IMR-90 (cell line): ENCODE data around the gene NDUFAF2. TPM values are rescaled to one million over a fixed set of nuclear protein-coding genes. Genes with fewer than 3 reads are reported as not detected.

ENCODE experiments used
- ATAC-seq: fragments of 200-7000 bp; cut with Tn5 transposase; 2 replicates; pipeline ENCODE4 v1.9.1; 2020; ENCODE audit warnings: low read depth, mild to moderate bottlenecking, moderate library complexity
- BruUV-seq: library from RNA; stranded (reverse); fragments of 400-500 nt; replicated peaks from 2 replicates; lab custom pipeline; 2021; lab: Mats Ljungman, UMichigan
- CTCF ChIA-PET: fragments of 300-600 bp; formaldehyde crosslinking; extraction: SDS; loops from one replicate; lab custom pipeline; 2021; ENCODE audit warnings: antibody characterized with exemption; lab: Yijun Ruan, JAX
- POLR2A ChIA-PET: fragments of 300-600 bp; sonication (Branson Sonifier 250); formaldehyde crosslinking; loops from one replicate; lab custom pipeline; 2022; ENCODE audit warnings: antibody characterized with exemption; ENCODE audit not compliant: unreplicated experiment; lab: Charles Lee
- DNase-seq: peaks from one replicate; pipeline ENCODE4 v3.0.0; 2013
- H2AFZ ChIP-seq: replicated peaks from 2 replicates; pipeline ENCODE3; 2013; ENCODE audit warnings: low read length, mild to moderate bottlenecking; ENCODE audit not compliant: poor library complexity
- H2AK5ac ChIP-seq: 2 replicates; pipeline ENCODE4 v1.6.1; 2013; ENCODE audit warnings: low read depth, low read length, inconsistent platforms
- H2AK9ac ChIP-seq: replicated peaks from 2 replicates; pipeline ENCODE3; 2013; ENCODE audit warnings: mild to moderate bottlenecking, low read depth, low read length, moderate library complexity; ENCODE audit not compliant: poor library complexity
- H2BK120ac ChIP-seq: 2 replicates; pipeline ENCODE4 v1.6.1; 2013; ENCODE audit warnings: low read depth, low read length, inconsistent platforms
- H2BK15ac ChIP-seq: 3 replicates; pipeline ENCODE4 v1.6.1; 2013; ENCODE audit warnings: low read depth, low read length, inconsistent platforms
- H2BK20ac ChIP-seq: 2 replicates; pipeline ENCODE4 v1.6.1; 2013; ENCODE audit warnings: low read depth, mild to moderate bottlenecking, inconsistent platforms, low read length, moderate library complexity
- H2BK5ac ChIP-seq: 2 replicates; pipeline ENCODE4 v1.6.1; 2013; ENCODE audit warnings: mild to moderate bottlenecking, low read depth, low read length, inconsistent platforms; ENCODE audit not compliant: poor library complexity, severe bottlenecking
- H3K14ac ChIP-seq: replicated peaks from 2 replicates; pipeline ENCODE4 v1.6.1; 2013; ENCODE audit warnings: low read depth, low read length, inconsistent platforms
- H3K18ac ChIP-seq: 2 replicates; pipeline ENCODE4 v1.6.1; 2013; ENCODE audit warnings: low read depth, low read length, control low read depth
- H3K23ac ChIP-seq: 2 replicates; pipeline ENCODE4 v1.6.1; 2013; ENCODE audit warnings: low read depth, low read length, inconsistent platforms
- H3K27ac ChIP-seq: 2 replicates; pipeline ENCODE4 v1.5.1; 2013; ENCODE audit warnings: mild to moderate bottlenecking, control low read depth, low read length; ENCODE audit not compliant: insufficient read depth
- H3K27me3 ChIP-seq: 2 replicates; pipeline ENCODE4 v1.6.1; 2013; ENCODE audit warnings: low read length; ENCODE audit not compliant: control insufficient read depth, insufficient read depth
- H3K36me3 ChIP-seq: 2 replicates; pipeline ENCODE4 v1.6.1; 2013; ENCODE audit warnings: low read length, mixed read lengths; ENCODE audit not compliant: control insufficient read depth, insufficient read depth
- H3K4ac ChIP-seq: 2 replicates; pipeline ENCODE4 v1.6.1; 2013; ENCODE audit warnings: low read depth, low read length, inconsistent platforms
- H3K4me1 ChIP-seq: 2 replicates; pipeline ENCODE4 v1.6.1; 2013; ENCODE audit warnings: low read length, mixed read lengths; ENCODE audit not compliant: control insufficient read depth, insufficient read depth
- H3K4me2 ChIP-seq: 2 replicates; pipeline ENCODE4 v1.6.1; 2013; ENCODE audit warnings: low read depth, mild to moderate bottlenecking, control low read depth, low read length, moderate library complexity
- H3K4me3 ChIP-seq: 2 replicates; pipeline ENCODE4 v1.5.1; 2013; ENCODE audit warnings: low read depth, mild to moderate bottlenecking, control low read depth, low read length, moderate library complexity; ENCODE audit not compliant: insufficient read depth
- H3K56ac ChIP-seq: 2 replicates; pipeline ENCODE4 v1.6.1; 2013; ENCODE audit warnings: low read length, inconsistent platforms; ENCODE audit not compliant: insufficient read depth; ENCODE audit errors: extremely low read depth
- H3K79me1 ChIP-seq, 2 experiments: 2 replicates each; pipeline ENCODE4 v1.6.1; 2013; ENCODE audit warnings: low read length in 2 of 2, inconsistent platforms in 1 of 2, low read depth in 1 of 2
- H3K9ac ChIP-seq: 2 replicates; pipeline ENCODE4 v1.6.1; 2013; ENCODE audit warnings: low read depth, low read length, control low read depth
- H3K9me1 ChIP-seq: 2 replicates; pipeline ENCODE4 v1.6.1; 2013; ENCODE audit warnings: low read length, inconsistent platforms; ENCODE audit not compliant: insufficient read depth
- H3K9me3 ChIP-seq: 2 replicates; pipeline ENCODE4 v1.6.1; 2013; ENCODE audit warnings: low read length; ENCODE audit not compliant: control insufficient read depth, insufficient read depth
- H4K20me1 ChIP-seq: 2 replicates; pipeline ENCODE4 v1.6.1; 2013; ENCODE audit warnings: low read length, inconsistent platforms; ENCODE audit not compliant: insufficient read depth
- H4K5ac ChIP-seq: 2 replicates; pipeline ENCODE4 v1.6.1; 2013; ENCODE audit warnings: mild to moderate bottlenecking, low read depth, low read length, control low read depth
- H4K8ac ChIP-seq, 2 experiments: 2 replicates each; pipeline ENCODE4 v1.6.1; 2013; ENCODE audit warnings: low read depth in 2 of 2, low read length in 2 of 2, control low read depth in 1 of 2, inconsistent platforms in 1 of 2
- H4K91ac ChIP-seq: 2 replicates; pipeline ENCODE4 v1.6.1; 2013; ENCODE audit warnings: low read depth, low read length, inconsistent platforms; ENCODE audit not compliant: insufficient read depth
- BHLHE40 ChIP-seq: fragments of 150-350 bp; IDR thresholded peaks from 2 replicates; pipeline ENCODE4 v1.6.1; 2016; ENCODE audit warnings: mild to moderate bottlenecking, low read depth, low read length
- CEBPB ChIP-seq: IDR thresholded peaks from 2 replicates; pipeline ENCODE4 v1.6.1; 2012; ENCODE audit warnings: low read depth, low read length, improper control_type of control experiment
- CHD1 ChIP-seq: IDR thresholded peaks from 2 replicates; pipeline ENCODE4 v1.6.1; 2012; ENCODE audit warnings: low read depth, low read length, improper control_type of control experiment
- CTCF ChIP-seq: conservative IDR thresholded peaks from 2 replicates; pipeline ENCODE4 v1.5.1; 2012; ENCODE audit warnings: mild to moderate bottlenecking, low read depth, low read length, improper control_type of control experiment
- ELK1 ChIP-seq: fragments of 150-350 bp; IDR thresholded peaks from 2 replicates; pipeline ENCODE4 v1.6.1; 2016; ENCODE audit warnings: low read depth, mild to moderate bottlenecking, low read length, moderate library complexity, borderline replicate concordance
- FOS ChIP-seq: fragments of 150-350 bp; IDR thresholded peaks from 2 replicates; pipeline ENCODE4 v1.6.1; 2016; ENCODE audit warnings: low read depth, low read length
- MAFK ChIP-seq: IDR thresholded peaks from 2 replicates; pipeline ENCODE4 v1.6.1; 2012; ENCODE audit warnings: low read depth, low read length, improper control_type of control experiment
- MAZ ChIP-seq: IDR thresholded peaks from 2 replicates; pipeline ENCODE4 v1.6.1; 2012; ENCODE audit warnings: low read depth, mild to moderate bottlenecking, low read length, improper control_type of control experiment, moderate library complexity, borderline replicate concordance
- MXI1 ChIP-seq: IDR thresholded peaks from 2 replicates; pipeline ENCODE4 v1.6.1; 2012; ENCODE audit warnings: low read depth, mild to moderate bottlenecking, low read length, moderate library complexity, borderline replicate concordance
- NFE2L2 ChIP-seq: fragments of 150-350 bp; IDR thresholded peaks from 2 replicates; pipeline ENCODE4 v1.6.1; 2016; ENCODE audit warnings: low read depth, mild to moderate bottlenecking, low read length
- POLR2A ChIP-seq: IDR thresholded peaks from 2 replicates; pipeline ENCODE4 v1.6.1; 2012; ENCODE audit warnings: mild to moderate bottlenecking, low read depth, low read length
- RAD21 ChIP-seq: IDR thresholded peaks from 2 replicates; pipeline ENCODE4 v1.6.1; 2012; ENCODE audit warnings: low read length, improper control_type of control experiment
- RCOR1 ChIP-seq: IDR thresholded peaks from 2 replicates; pipeline ENCODE4 v1.6.1; 2012; ENCODE audit warnings: mild to moderate bottlenecking, low read length, improper control_type of control experiment; ENCODE audit not compliant: insufficient replicate concordance
- RFX5 ChIP-seq: IDR thresholded peaks from 2 replicates; pipeline ENCODE4 v1.8.0; 2012; ENCODE audit warnings: low read depth, mild to moderate bottlenecking, low read length, moderate library complexity
- SMC3 ChIP-seq: fragments of 150-350 bp; IDR thresholded peaks from 2 replicates; pipeline ENCODE4 v1.6.1; 2016; ENCODE audit warnings: low read depth, mild to moderate bottlenecking, antibody characterized with exemption, low read length, moderate library complexity
- USF2 ChIP-seq: fragments of 150-350 bp; IDR thresholded peaks from 2 replicates; pipeline ENCODE4 v1.6.1; 2017; ENCODE audit warnings: mild to moderate bottlenecking, antibody characterized with exemption, low read length, low read depth
- WGBS, 2 experiments: methylation state at CpG; one replicate each; pipeline versions ENCODE4 v1.1.5 to v1.1.7; 2013; ENCODE audit warnings: missing lambda C conversion rate in 2 of 2; ENCODE audit not compliant: insufficient read length in 1 of 2; ENCODE audit errors: extremely low coverage in 2 of 2; 5-methylcytosine and 5-hydroxymethylcytosine counted together
- dilution Hi-C: fragments of 300-500 bp; cut with HindIII; formaldehyde crosslinking; loops from one replicate; pipeline ENCODE4 v1.14.3; 2018; ENCODE audit warnings: low sequenced_read_pairs; ENCODE audit not compliant: unreplicated experiment
- in situ Hi-C: fragments of 300-500 bp; cut with MboI; formaldehyde crosslinking; loops from 3 replicates; pipeline ENCODE4 v1.14.3; 2019; ENCODE audit warnings: low sequenced_read_pairs, inconsistent platforms, mixed read lengths
- intact Hi-C: fragments of 100-400 bp; cut with micrococcal nuclease; formaldehyde crosslinking; loops from 2 replicates; pipeline ENCODE4 v1.10.0; 2022
- polyA plus RNA-seq, 3 experiments: library from polyadenylated mRNA; depleted of rRNA; stranded (reverse); fragments of >200 nt; gene quantifications; 2 replicates each; pipeline ENCODE4 v1.2.3, GENCODE V29; 2012; ENCODE audit warnings: low replicate concordance in 1 of 3
- total RNA-seq: library from RNA; depleted of rRNA; stranded (reverse); fragments of >200 nt; gene quantifications from 2 replicates; pipeline ENCODE4 v1.2.3, GENCODE V29; 2012

NDUFAF2 gene
- total and polyA plus RNA-seq, 2 of the 4 experiments (the other 2 are of a cell fraction): 11.8 to 24.7 TPM

GRCh38 chr5:61177716-61178115 is 232.7 kb downstream of the NDUFAF2 start:
- no peak overlapping the region for H2BK15ac ChIP-seq
- intact Hi-C loops: no loop called here
- no peak overlapping the region for H3K4ac ChIP-seq
- no peak overlapping the region for H2BK20ac ChIP-seq
- H4K5ac ChIP-seq: no peak overlapping the region
- H3K9me1 ChIP-seq: no peaks in the 10 kb centered on the region
- no peaks in the 10 kb centered on the region for H3K27me3 ChIP-seq
- WGBS, 2 experiments: 89% methylated on average over 3 of the region's 7 CpGs; no CpG with 5 or more reads in 1 of the 2 experiments
- CTCF ChIA-PET: no interaction called here
- no peak overlapping the region for H3K9ac ChIP-seq
- H3K18ac ChIP-seq: no peak overlapping the region; the same call in 1 of the 2 replicates
- no peak overlapping the region for H2AFZ ChIP-seq
- no peaks in the 10 kb centered on the region for H3K36me3 ChIP-seq
- H3K56ac ChIP-seq: no peak overlapping the region
- TF ChIP-seq CEBPB (no peak), USF2 (no peak), CHD1 (no peak), FOS (no peak), CTCF (no peak), SMC3 (no peak), RCOR1 (no peak), MAFK (no peak), ELK1 (no peak), RFX5 (no peak), BHLHE40 (no peak), MAZ (no peak), NFE2L2 (no peak), POLR2A (no peak), MXI1 (no peak), RAD21 (no peak)
- POLR2A ChIA-PET: no interaction called here
- dilution Hi-C loops: no loop called here
- peaks cover 10% of the 10 kb centered on the region for H3K4me1 ChIP-seq
- H2AK9ac ChIP-seq: no peak overlapping the region
- H4K8ac ChIP-seq: no peak overlapping the region
- H3K79me1 ChIP-seq: no peaks in the 10 kb centered on the region
- no peak overlapping the region for H3K4me2 ChIP-seq
- H3K27ac ChIP-seq: no peak overlapping the region
- BruUV-seq: no TSS peak
- ATAC-seq: no peak
- no peaks in the 10 kb centered on the region for H4K20me1 ChIP-seq
- no peak overlapping the region for H2BK120ac ChIP-seq
- no peak overlapping the region for H2BK5ac ChIP-seq
- in situ Hi-C loops: no loop called here
- no peak overlapping the region for H3K4me3 ChIP-seq
- no peak overlapping the region for H4K91ac ChIP-seq
- no peak for DNase-seq
- H2AK5ac ChIP-seq: no peak overlapping the region
- H3K9me3 ChIP-seq: no peaks in the 10 kb centered on the region
- no peak overlapping the region for H3K14ac ChIP-seq
- no peak overlapping the region for H3K23ac ChIP-seq
